Renal cortex interstitium (tissue), 11 donors: ENCODE data around the gene GPSM1. TPM values are rescaled to one million over a fixed set of nuclear protein-coding genes. Genes with fewer than 3 reads are reported as not detected.

ENCODE experiments used
- DNase-seq, 11 donors: peaks; one replicate each; pipeline ENCODE4 v3.0.0-alpha.2; 2013; ENCODE audit warnings: low read depth in 9 of 11, low spot score in 4 of 11; ENCODE audit errors: extremely low read depth in 1 of 11
- polyA plus RNA-seq, 3 donors: library from polyadenylated mRNA; unstranded; fragments of 120-200 nt; gene quantifications; one replicate each; pipeline ENCODE4 v1.2.1, GENCODE V29; 2013; ENCODE audit not compliant: insufficient read length in 3 of 3

Gene GPSM1
- polyA plus RNA-seq, 3 donors = 28.2 to 48.1 (median 47.2) TPM

DNA sequence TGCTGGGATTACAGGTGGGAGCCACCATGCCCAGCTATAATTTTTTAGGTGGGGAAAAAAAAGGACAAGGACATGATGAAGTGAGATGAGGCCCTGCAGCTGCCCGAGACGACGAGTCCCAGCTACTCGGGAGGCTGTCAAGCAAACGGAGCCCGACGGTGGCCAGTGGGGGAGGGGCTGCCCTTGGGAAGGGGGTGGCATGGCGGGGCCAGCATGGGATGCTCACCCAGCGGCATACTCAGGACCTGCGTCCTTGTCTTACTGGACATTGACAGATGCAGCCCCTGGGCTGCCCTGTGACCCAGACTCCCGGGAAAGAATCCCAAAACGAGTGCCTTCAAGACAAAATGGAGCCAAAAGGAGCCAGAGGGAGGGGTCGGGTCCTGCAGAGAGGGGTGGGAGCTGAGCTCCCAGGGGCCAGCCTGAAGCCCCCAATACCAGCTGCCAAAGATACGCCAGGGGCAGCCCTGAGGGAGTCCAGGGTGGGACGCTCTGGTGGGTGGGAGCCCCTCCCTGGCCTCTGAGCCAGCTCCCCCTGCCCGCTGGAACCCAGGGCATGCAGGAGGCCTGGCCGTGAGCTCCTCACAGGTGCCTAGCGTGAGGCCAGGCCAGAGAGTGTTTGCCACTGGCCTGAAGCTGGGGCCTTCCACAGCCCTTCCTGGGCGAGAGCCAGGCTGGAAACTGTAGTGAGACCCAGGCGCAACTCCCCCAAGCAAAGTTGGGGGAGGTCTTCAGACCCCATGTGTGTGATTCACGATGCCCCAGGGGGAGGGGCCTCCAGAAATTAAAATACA lies 39.2 kb upstream of the GPSM1 start:
- DNase-seq = no peak

DNA sequence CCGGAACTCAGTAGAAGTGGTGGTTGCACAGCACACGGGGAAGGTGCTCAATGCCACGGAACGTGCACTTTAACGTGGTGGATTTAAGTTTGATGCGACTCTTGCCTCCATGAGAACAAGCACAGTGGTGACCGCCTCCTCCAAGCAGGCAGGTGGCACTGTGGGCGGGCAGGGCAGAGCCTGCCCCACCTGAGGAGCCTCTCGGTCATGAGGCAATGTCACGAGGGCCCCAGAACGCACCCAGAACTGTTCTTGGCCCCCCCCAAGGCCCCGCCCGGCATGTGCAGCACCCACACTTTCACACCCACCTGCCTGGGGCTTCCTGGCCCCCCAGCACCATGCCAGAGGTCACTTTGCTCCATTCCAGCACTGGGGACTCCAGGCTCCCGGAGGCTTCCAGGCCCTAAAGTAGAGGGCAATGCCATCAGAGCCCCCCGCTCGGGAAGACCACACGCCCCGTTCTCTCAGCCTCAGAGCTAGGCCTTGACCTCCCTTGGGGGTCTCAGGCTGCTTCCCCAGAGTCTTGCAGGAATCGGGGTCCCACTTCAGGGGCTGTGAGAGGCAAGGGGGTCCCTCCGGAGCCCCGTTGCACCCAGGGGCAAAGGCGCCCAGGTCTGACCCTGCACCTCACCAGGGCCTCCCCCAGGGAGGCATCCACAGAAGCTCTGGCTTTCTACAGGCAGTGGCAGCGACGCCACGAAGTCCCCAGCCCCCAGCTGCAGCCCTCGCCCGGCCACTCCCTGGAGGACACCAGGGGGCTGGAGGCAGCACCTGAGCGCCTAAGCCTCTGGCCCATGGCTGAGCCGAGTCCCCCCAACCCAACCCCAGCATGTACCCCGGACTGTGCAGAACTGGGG lies 37.5 kb upstream of the GPSM1 start:
- DNase-seq = no peak

DNA sequence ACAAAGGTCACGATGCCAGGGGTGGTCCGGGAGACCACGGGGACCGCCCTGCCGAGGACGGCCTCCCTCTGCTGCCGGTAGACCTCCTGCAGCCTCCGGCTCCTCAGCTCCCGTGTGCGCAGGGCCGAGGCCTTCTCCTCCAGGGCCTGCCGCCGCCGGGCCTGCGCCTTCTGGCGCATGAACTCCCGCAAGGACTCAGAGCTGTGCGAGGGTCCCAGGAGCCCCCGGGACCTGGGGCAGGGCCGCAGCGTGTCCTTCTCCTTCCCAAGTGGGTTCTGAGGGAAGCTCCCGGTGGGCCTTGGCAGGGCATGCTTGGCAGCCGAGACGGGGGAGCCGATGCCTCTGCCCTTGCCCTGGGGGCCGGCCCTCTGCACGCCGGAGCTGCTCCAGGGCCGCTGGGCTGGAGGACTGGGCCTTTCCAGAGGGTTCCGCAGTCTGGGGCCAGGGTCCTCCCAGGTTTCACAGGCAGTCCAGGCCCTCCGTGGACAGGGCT lies 36.8 kb upstream of the GPSM1 start:
- no peak for DNase-seq

DNA sequence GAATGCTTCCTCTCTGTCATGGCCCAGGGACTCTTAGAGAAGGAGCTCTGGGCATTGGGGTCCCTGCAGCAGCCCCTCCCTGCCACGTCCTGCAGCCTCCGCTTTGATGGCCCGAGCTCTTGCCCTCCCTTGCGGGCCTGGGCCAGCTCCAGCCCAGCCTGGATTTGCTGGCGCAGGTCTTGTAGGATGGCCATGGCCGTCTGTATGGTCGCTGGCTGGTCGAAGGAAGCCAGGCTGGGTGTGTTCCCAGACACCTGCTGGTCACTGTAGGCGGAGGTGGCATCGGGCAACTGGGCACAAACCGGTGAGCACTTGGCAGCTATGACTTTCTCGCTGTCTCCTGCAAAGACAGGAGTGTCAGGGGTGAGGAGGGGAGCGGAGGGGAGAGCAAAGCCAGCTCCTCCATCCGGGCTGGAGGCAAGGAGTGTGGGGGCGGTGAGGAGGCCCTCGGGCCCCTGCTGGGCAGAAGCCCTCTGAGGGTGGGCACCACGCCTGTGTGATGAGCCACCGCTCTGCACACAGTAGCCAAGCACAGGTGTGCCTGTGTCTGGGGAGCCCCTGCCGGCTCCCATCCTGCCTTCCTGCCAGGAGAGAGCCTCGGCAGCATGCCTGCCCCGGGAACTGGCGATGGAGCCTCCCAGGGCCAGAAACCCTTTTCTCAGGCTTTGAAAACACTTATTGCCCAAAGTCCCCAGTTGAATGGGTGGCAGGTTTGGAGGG lies 35.9 kb upstream of the GPSM1 start:
- no peak for DNase-seq

DNA sequence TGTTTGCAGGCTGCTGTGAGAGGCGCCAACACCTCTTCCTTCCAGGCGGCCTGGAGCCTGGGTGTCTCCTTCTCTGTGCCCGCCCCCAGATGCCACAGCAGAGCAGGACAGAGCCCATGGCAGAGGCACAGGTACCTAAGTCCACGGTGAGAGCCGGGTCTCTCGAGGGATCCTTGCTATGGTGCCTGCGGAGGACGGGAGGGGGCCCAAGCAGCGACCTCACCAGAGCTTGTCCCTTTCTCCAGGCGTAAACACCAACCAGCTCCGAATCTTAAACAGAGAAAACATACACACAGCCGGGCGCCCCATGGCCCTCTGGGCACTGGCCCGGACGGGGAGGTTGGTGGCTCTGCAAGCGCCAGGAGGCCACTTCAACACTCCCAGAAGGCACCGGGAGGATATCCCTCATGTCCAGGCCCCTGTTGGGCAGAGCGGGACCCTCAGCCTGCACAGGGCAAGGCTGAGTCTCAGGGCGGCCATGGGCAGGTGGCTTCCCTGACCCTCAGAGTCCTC lies 35.3 kb upstream of the GPSM1 start:
- DNase-seq = no peak

DNA sequence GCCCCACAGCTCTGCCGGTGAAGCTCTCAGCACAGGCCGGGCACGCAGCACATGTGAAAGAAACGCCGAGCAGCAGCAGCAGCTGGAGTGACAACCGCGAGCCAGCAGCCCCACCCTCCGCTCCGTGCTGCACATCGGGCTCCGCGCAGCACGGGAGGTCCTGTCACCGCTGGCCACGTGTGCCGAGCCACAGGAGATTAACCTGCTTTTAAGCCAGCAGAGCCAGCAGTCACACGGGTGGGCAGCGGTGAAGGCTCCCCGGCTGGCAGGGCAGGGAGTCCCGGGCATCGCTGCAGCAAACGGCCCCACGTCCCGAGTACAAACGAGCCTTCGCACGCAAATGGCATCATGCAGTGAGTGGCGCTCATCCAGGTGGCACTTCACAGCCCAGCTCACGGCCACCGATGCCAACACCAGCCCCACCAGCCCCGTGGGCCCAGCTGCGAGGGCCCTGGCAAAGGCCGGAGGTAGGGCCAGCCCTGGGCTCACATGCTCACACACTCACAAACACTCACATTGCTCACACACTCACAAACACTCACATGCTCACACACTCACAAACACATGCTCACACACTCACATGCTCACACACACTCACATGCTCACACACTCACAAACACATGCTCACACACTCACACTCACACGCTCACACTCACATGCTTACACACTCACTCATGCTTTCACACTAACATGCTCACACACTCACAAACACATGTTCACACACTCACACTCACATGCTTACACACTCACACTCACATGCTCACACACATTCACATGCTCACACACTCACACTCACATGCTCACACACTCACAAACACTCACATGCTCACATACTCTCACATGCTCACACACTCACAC lies 34.5 kb upstream of the GPSM1 start:
- DNase-seq = no peak

DNA sequence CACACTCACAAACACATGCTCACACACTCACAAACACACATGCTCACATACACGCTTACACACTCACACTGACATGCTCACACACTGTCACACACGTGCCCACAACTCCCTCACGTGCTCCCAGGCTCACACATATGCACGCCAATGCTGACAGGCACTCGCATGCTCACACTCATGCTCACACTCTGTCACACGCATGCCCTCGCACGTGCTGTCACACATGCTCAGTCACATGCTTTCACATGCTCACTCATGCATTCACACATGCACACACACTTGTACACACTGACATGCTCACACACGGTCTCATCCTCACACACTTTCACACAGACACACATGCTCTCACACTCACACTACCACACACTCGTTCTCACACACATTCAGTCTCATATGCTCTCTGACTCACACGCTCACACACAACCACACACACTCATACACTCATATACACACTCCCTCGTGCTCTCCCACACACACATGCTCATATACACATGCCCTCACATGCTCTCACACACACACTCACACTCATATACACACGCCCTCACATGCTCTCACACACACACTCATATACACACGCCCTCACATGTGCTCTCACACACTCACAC lies 33.8 kb upstream of the GPSM1 start:
- no peak for DNase-seq

DNA sequence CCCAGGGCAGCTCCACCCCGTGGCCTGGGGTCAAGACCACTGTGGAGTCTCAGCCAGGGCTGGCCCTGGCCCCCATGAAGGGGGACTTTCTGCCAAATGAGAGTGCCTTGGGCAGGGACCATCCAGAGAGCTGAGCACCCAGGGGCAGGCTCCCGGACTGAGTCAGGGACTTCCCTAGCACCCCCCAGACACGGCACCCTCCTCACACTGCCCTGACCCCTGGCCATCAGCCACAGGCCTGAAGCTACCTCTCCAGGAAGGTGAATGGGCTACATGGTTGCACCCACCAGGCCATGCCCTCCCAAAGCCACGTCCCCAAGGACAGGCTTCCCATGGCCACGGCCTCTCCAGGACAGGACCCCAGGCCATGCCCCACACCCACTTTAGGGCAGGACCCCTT lies 32.9 kb upstream of the GPSM1 start:
- DNase-seq = no peak

DNA sequence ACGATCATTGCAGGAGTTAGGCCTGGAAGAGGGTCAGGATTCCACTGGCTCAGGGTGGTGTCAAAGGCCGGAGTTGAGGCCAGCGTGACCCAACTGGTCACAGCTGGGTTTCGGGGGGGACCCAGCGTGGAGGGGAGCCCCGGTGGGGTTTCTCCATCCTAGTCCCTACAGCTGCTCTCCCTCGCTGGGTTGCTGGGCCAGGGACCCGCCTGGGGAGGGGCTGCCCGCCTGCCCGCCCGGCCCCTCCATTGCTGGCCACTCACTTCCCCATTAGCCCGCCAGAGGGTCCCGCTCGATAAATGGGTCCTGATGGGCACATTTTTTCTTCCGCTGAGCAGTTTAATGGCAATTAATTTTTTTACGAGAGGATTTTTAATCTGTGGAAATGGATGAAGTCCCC lies 32.3 kb upstream of the GPSM1 start:
- DNase-seq = no peak

DNA sequence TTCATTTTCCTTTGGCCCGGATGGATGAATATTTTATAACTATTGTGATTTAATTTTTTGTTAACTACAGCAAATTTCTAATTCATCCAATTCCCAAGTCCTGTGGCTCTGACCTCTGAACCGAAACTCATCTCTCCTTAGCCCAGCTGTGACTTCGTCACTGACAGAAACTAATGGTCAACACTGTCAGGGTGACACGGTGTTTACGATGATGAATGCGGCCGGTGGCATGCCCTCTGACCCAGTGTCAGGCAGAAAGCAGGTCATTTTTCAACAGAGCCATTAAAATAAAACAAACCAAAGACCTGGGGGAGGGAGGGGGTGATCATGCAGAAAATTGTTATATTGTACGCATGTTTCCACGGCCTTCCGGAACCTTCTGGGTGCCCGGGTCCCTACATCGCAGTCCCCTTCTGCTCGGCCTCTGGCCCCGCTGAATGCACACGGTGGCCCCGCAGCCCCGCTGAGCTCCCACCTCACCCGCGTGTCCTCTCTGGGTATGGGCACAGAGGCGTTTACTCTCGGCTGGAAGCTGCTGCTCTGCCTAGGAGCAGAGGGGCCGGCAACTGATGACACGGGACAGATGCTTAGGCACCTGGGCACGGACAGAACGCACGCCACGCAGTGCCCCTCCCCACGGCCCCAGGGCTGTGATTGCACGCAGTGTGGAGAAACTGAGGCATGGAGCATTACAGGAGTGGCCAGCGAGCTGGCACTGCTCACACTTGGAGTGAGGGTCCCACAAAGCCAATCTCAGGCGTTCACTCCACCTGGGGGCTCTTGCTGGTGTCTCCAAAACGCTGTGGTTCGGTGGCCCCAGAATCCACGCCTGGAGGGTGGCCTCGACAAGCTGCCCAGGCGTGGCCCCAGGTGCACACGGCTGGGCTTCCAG lies 31.6 kb upstream of the GPSM1 start:
- DNase-seq = peak in 3 of 11 donors; percentile 28 to 56 (median 36)

DNA sequence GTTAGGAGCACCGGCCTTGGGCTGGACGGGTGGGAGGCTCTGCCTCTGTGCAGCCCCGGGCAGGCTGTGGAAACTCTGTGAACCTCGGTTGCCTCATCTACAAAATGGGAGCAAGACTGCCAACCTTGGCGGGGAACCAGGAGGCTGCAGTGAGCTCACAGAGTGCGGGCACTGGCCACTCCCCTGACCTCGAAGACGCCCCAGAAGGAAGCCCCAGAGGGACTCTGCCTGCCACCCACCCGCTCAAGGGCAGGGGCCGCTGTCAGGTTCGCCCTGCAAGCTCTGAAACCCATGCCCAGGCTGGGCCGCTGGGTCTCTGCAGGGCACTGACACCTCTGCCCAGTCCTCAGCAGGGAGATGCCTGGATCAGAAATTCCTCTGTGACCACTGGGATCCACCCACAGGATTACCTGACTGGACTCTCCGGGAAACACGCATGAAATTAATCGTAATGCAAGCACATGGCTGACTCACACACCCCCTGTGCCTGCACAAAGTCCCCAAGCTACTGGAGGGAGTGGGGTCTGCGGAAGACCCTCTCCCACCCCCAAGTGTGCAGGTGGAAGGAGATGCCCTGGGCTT lies 30.8 kb upstream of the GPSM1 start:
- DNase-seq = no peak

DNA sequence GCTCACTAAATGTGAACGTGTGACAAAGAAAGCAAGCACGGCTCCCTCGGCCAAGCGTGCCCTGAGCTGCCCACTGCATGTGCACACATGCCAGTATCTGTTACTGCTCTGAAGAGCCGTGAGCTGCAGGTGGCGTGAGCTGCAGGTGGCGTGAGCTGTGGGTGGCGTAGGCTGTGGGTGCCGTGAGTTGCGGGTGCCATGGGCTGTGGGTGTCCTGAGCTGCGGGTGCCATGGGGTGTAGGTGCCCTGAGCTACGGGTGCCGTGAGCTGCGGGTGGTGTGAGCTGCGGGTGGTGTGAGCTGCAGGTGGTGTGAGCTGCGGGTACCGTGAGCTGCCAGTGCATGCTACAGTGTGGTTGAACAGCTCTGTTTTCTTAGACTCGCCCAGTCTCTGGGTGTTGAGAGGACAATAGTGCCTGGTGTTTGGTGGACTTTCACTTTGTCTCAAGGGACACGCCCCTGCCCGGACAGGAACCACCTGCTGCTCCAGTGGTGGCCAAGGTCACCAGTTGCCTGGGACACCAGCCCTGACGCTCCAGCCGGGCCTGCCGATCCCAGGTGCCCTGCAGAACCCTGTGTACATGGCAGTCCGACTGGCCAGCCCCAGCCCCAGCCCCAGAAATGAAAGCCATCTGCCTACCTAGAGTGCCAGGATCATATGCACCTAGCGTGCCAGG lies 30.2 kb upstream of the GPSM1 start:
- no peak for DNase-seq

DNA sequence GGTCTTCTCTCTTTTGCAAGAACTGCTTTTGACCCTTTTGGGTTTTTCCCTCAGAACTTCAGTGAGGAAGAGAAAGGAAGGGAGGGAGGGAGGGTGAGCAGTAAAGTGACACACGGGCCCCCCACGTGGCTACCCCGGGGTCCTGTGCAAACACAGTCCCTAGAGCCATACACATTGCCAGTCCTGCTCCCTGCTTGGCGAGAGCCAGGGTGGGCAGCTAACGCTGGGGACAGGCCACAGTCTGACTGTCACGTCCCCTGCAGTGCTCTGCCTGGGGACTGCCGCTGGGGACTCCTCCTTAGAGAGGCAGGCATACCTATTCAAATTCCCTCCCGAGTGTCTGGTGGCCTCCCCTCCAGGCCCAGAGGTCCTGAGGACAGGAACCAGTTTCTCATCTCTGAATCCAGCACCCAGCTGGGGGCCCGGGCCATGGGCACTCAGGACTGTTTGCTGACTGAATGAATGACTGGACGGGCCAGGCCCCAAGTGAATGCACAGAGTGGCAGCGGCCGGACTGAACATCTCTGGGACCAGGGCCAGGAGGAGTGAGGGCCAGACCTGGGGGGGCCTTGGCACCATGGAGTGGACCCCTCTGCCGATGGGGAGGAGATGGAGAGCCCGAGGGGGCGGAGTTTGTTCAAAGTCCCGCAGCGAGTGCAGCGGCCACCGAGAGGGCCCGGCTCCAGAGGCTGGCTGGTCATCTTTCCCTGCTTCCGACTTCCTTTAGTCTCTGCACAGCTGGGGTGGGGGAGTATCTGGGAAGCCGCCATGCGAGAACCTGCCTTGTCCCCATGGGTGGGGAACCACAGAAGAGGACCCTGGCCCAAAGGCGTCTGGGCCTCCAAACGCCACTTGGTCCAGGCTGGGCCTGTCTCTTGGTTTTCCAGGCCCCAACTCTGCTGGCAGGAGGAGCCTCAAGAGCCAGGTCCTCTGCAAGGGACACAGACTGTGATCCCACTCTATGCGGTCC lies 29.3 kb upstream of the GPSM1 start:
- no peak for DNase-seq

DNA sequence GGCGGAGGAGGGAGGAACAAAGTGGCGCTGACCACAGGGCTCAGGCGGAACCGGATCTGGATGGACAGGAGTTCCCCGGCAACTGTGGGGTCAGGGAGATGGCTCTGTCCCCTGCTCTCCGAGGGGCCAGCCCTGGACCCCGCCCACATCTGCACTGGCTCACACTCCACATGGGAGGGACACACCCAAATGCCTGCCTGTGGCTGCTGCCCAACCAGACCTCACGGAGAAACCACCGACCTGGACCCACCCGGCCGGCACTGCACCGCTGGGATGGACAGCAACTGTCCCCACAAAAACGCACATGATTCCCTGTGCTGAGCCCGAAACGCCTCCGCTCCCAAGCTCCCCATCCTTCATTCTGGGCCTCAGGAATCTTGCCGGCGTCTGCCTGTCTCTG lies 28.2 kb upstream of the GPSM1 start:
- DNase-seq = no peak

DNA sequence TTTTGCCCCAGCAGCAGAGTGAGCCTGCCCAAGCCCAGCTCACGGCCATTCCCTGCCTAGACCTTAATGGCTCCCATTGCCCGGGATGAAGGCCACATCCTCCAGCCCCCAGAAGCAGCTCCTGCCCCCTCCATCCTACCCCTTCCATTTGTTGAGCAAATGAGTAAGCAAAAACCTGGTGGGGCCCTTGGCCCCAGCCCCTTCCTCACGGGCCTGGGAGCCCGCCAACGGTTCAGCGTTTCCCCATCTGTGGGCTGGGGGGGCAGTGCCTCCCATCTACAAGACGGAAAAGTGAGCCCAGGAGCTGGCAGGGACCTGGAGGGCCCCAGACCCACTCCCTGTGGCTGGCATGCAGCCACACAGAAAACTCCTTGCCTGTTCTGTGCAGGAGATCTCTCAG lies 27.8 kb upstream of the GPSM1 start:
- no peak for DNase-seq
